Bone marrow (tissue), 2 donors: ENCODE results near the gene LGALS3BP.

ENCODE experiments used
- DNase-seq, 2 donors: peaks; one replicate each; lab custom pipeline; 2025; lab: John Stamatoyannopoulos, UW

LGALS3BP gene

GRCh38 chr17:78935419-78936323 lies 44.1 kb downstream of the LGALS3BP start:
- DNase-seq, result no peak

DNA sequence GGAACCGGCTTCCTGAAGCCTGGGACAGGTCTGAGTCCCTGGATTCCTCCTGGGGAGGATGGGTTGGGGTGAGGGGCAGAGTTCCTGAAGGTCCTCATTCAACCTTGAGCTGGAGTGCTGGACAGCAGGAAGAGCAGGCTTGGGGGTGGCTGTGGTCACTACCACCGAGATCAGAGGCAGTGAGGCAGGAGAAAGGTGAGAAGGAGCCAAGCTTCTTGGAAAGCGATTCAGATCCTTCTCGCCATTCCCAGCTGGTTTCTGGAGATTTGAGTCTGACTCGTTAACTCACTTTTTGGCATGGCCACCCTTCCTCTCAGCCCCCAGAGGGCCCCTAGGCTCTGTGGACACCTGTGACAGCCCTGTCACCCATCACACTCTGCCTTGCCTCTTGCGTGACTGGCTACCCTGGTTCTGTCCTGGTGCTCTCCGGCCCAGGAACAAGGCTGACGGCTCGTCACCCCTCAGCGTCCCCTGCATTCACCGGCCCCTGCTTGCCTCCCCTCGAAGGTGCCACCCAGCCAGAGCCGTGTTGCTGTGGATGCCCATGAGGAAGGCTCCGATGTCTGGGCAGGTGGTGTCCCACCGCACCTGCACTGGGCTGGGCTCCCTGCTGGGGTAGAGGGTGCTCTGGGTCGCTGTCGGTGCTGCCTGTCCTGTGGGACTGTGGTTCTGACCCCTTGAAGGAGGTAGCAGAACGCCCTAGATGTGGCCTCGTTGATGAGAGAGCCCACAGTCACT lies 44.9 kb downstream of the LGALS3BP start:
- no peak for DNase-seq

- DNase-seq, result no peak
Observed at GRCh38 chr17:78933959-78934568, 45.7 kb downstream of the LGALS3BP start.

- no peak for DNase-seq
Observed at GRCh38 chr17:78933025-78933958, 46.4 kb downstream of the LGALS3BP start.

DNA sequence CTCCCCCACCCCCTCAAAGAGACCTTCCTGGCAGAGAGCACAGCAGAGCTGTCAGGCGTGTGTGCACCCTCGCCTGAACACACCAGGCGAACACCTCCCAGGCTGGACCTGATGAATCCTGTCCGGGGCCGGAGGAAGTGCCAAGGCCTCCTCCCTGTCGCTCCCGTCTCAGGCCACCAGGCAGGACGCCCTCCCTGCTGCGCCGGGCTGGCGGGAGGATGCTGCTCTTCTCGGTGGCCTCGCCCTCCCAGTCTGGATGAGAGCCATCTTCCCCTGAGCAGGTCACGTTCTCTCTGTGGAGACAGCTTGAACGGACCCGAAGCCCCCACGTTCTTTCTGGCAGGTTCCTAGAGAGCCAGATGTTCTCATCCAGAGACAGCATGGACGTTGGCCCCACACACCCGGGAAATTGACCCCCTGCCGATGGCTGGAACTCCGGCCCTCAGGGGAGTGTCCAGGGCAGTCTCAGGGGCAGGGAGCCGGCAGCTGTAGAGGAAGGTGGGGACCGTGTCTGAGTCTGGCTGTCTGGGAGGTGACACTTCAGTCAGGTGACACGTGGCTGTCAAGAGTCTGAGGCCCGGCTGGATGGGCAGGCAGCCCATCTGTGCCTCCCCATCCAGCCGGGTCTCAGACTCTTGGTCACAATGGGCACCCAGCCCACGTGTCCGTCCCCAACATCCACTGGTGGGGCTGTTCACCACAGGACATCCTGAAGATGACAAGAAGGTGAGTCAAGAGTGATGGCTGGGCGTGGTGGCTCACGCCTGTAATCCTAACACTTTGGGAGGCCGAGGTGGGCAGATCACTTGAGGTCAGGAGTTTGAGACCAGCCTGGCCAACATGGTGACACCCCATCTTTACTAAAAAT lies 49.6 kb downstream of the LGALS3BP start:
- DNase-seq, result no peak

DNA sequence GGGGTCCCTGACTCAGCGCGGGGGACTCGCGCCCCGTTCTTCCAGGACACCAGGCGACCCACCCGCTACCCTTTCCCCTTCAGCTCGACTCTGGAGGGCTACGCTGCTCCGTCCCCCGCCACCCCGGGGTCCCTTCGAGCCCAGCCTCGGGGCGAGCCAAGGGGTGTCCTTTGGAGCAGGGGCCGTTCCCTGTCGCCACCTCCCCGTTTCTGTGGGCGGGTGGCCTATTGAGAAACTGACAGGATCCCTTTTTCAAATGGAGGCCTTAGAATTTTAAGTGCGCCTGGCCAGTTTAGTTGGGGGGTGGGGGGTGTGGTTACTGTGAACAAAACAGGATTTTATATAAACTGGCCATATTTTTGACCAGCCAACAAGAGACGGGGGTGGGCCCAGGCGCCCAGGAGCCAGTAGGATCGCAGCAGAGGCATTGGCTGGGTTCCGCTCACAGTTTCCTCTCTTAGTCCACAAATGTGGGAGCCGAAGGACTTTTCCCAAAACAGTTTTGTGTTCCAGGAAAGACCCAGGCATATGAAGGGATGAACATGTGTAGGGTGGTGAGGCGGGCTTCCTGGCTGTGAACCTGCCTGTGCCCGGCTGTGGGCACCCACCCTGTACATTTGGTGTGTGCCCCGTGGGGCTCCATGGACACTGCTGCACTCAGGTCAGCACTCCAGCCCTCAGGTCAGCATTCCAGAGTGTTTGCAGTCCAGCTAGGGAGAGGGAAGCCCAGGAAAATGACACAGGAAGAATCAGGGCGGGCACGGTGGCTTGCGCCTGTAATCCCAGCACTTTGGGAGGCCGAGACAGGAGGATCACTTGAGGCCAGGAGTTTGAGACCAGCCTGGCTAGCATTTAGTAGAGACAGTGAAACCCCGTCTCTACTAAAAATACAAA lies 53.8 kb downstream of the LGALS3BP start:
- peak in 1 of 2 donors; percentile 57 for DNase-seq

- peak; percentile 61 to 73 for DNase-seq
Observed at GRCh38 chr17:78925234-78925633, 54.5 kb downstream of the LGALS3BP start, which contains the start of gene TIMP2. TSS of gene TIMP2 (minus strand) at chr17:78925387. CDS start at chr17:78925088, 299 bp downstream.

DNA sequence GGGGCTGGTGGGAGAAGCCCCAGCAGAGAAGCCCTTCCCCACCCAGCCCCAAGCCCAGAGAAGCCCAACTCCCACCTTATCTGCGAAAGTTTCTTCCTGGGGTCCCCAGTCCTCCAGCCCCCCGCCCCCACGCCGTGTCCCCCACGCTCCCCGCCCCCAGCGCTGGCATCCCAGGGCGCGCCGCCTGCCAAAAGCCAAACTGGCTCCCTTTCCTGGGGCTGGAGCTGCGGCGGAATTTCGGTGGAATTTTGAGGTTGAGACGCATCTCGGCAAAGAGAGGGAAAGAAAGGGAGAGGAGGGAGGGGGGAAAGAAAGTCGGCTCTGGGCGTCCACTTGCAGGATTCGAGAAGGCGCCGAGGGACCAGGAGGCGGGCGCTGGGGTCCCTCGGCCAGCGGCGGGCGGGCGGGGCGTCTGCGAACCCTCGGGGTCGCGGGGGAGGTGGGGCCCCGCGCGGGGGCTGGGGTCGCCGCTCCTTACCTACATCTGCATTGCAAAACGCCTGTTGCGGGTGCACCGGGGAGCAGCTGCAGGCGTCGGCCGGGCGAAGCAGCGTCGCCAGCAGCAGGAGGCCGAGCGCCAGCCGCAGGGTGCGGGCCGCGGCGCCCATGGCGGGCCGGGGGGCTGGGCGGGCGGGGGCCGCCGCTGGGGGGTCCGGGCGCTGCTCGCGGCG lies 55.1 kb downstream of the LGALS3BP start:
- DNase-seq, result no peak

GRCh38 chr17:78923660-78924453 lies 55.9 kb downstream of the LGALS3BP start:
- DNase-seq, result peak in 1 of 2 donors; percentile 38

DNA sequence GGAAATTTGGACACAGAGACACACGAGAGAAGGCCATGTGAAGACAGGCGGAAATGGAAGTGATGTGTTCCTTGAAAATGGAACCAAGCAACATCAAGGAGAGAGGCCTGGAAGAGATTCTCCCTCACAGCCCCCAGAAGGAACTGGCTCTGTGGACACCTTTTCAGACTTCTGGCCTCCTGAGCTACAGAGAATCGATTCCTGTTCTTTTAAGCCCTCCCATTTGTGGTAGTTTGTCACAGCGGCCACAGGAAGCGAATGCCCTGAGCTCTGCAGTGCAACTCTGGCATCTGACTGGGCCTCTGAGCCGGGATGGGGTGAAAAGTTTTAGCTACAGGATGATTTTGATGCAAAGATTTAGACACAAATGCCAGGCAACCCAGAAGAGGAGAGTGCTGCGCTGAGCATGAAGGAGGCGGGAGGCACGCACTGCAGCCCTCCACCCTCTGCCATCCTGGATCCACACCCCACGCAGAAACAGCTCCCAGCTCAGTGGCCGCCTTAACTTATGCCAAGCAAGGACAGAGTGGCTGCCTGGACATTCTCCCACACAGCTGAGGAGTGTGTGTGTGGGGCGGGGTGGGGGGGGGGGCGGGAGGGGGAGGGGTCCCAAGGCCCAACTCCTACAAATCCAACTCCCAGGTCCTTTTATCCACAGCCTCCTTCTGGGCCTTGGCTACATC lies 56.8 kb downstream of the LGALS3BP start:
- DNase-seq, result no peak

- no peak for DNase-seq
Observed at GRCh38 chr17:78921437-78921971, 58.2 kb downstream of the LGALS3BP start.
